ENCODE measurements around the gene ACKR2. TPM values are rescaled to one million over a fixed set of nuclear protein-coding genes. Genes with fewer than 3 reads are reported as not detected.

ACKR2 gene
- polyA plus RNA-seq, 1 donor from 2014 or later: not detected

GRCh38 chr3:42914771-42915515 is 105.7 kb downstream of the ACKR2 start:
- Histone ChIP-seq H3K9me3 (ENCODE audit: low read length) (peaks cover 6% of the 10 kb centered on the region), H3K36me3 (ENCODE audit: insufficient read depth, low read length) (no peaks in the 10 kb centered on the region)
- no peak for TF ChIP-seq RAD21 (conservative IDR thresholded peaks at IDR 0.05)
- TF ChIP-seq MXI1 (conservative IDR thresholded peaks at IDR 0.05; ENCODE audit: poor library complexity, severe bottlenecking): no peak
- no peak for TF ChIP-seq CTCF (IDR thresholded peaks at IDR 0.05; ENCODE audit: poor library complexity, severe bottlenecking)
- no peak for TF ChIP-seq TAF1 (IDR thresholded peaks at IDR 0.05; ENCODE audit: low read depth)
- TF ChIP-seq EP300 (conservative IDR thresholded peaks at IDR 0.05; ENCODE audit: poor library complexity, severe bottlenecking): no peak
- no peak for TF ChIP-seq EZH2 (IDR thresholded peaks at IDR 0.05; ENCODE audit: borderline replicate concordance, insufficient read depth, low read length, poor library complexity, severe bottlenecking)
- no peak for TF ChIP-seq REST (IDR thresholded peaks at IDR 0.05; ENCODE audit: borderline replicate concordance)

More at GRCh38 chr3:42914771-42915515, 105.7 kb downstream of the ACKR2 start:
- H3K9ac ChIP-seq (ENCODE audit: low read length): no peak overlapping the region
- no peak overlapping the region for H3K4me3 ChIP-seq (ENCODE audit: low read length)
- no peaks in the 10 kb centered on the region for H3K27me3 ChIP-seq (ENCODE audit: insufficient read depth, low read depth, low read length)
- H3K9me2 ChIP-seq (ENCODE audit: insufficient read depth, low read length): no peaks in the 10 kb centered on the region
- H3F3A ChIP-seq (ENCODE audit: insufficient read depth, low read length, poor library complexity, severe bottlenecking): no peaks in the 10 kb centered on the region
- no peak overlapping the region for H3K4me2 ChIP-seq (ENCODE audit: low read length)
- no peaks in the 10 kb centered on the region for H4K20me1 ChIP-seq (ENCODE audit: insufficient read depth)
- no peak overlapping the region for H3K27ac ChIP-seq (ENCODE audit: low read length)
- no peak overlapping the region for H2AFZ ChIP-seq (ENCODE audit: low read depth, low read length)
- H3K79me2 ChIP-seq (replicated peaks; ENCODE audit: insufficient read depth, low read length): no peaks in the 10 kb centered on the region

Small RNAs within 50 kb of the gene (small RNA-seq; reads per million reads assigned to genes)
- gene CCDC13: 0.08 to 0.42 (median 0.20) reads per million in 3 experiments

Other genes with a start within 250 kb of the ACKR2 start
- 82.4 and 93.6 TPM in 2 replicates for gene SEC22C, start 227.5 kb upstream of the ACKR2 start, polyA plus RNA-seq
- gene SS18L2, start 218.6 kb upstream of the ACKR2 start, polyA plus RNA-seq: 72.2 and 72.9 TPM in 2 replicates
- 227 and 242 TPM in 2 replicates for gene NKTR, start 208.8 kb upstream of the ACKR2 start, polyA plus RNA-seq
- gene ZBTB47, start 155.7 kb upstream of the ACKR2 start, polyA plus RNA-seq: 4.8 and 5.1 TPM in 2 replicates
- gene KLHL40, start 123.9 kb upstream of the ACKR2 start, polyA plus RNA-seq: not detected in 2 replicates
- gene HHATL, start 106.6 kb upstream of the ACKR2 start, polyA plus RNA-seq: 0.60 TPM in 1 of 2 replicates, not detected in the other
- 6.5 and 8.6 TPM in 2 replicates for gene CCDC13, start 36.2 kb upstream of the ACKR2 start, polyA plus RNA-seq
- gene HIGD1A, start 5.0 kb upstream of the ACKR2 start, polyA plus RNA-seq: 303 and 350 TPM in 2 replicates
- not detected in 2 replicates for gene CYP8B1, start 66.4 kb downstream of the ACKR2 start, polyA plus RNA-seq
- not detected in 2 replicates for gene ZNF662, start 96.7 kb downstream of the ACKR2 start, polyA plus RNA-seq
- 1.6 TPM in 1 of 2 replicates, not detected in the other for gene GASK1A, start 169.9 kb downstream of the ACKR2 start, polyA plus RNA-seq

Data from neural cell (in vitro differentiated cells).